AG09309 (cell line): ENCODE measurements around the gene PIP5KL1.

Experiments used
- DNase-seq: peaks from one replicate; pipeline ENCODE4 v3.0.0-alpha.2; 2010; ENCODE audit warnings: low read depth
- H3K4me3 ChIP-seq: 2 replicates; pipeline ENCODE4 v1.5.1; 2011; ENCODE audit warnings: mild to moderate bottlenecking, low read depth, low read length, moderate library complexity; ENCODE audit not compliant: control insufficient read depth
- TF ChIP-seq, protein P1 (sequence below): IDR thresholded peaks from 2 replicates; pipeline ENCODE4 v1.5.1; 2011; ENCODE audit warnings: mild to moderate bottlenecking, low read depth, low read length, inconsistent platforms; ENCODE audit not compliant: insufficient read depth, control insufficient read depth; ENCODE audit errors: missing control alignments

Gene PIP5KL1

DNA sequence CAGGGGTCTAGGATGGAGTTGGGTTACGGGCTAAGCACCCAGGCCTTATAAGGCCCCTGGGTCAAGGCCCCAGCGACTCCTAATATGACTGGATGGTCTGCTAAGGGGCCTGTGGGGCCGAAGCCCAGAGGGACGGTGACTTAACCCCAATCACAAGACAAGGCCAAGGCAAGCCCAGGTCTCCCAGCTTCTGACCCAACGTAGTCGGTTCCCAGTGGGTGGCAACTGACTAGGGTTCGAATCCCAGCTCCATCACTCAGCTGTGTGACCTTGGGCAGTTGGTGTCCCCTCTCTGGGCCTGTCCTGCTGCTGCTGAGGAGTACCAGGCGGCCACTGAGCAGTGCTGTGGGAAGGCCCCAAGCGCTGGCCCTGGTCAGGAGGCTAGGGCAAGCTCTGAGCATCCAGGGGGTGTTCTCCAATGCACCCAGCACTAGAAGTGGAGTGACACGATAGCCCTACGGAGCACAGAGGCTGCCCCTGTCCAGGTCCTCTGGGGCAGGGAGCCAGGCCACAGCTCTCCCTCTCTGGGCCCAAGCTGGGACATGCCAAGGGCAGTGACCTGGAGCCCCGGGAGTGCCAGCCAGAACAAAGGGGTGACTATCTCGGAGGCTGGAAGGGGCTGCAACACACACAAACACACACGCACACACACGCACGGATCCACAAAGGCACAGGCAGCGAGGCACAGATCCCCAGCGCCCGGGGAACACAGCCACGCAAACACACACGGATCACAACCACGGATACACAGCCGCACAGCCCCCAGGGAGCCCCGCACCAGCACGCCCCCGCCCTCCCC is 53.6 kb downstream of the PIP5KL1 start:
- DNase-seq = no peak
- peak overlapping the region; percentile 59 for H3K4me3 ChIP-seq

DNA sequence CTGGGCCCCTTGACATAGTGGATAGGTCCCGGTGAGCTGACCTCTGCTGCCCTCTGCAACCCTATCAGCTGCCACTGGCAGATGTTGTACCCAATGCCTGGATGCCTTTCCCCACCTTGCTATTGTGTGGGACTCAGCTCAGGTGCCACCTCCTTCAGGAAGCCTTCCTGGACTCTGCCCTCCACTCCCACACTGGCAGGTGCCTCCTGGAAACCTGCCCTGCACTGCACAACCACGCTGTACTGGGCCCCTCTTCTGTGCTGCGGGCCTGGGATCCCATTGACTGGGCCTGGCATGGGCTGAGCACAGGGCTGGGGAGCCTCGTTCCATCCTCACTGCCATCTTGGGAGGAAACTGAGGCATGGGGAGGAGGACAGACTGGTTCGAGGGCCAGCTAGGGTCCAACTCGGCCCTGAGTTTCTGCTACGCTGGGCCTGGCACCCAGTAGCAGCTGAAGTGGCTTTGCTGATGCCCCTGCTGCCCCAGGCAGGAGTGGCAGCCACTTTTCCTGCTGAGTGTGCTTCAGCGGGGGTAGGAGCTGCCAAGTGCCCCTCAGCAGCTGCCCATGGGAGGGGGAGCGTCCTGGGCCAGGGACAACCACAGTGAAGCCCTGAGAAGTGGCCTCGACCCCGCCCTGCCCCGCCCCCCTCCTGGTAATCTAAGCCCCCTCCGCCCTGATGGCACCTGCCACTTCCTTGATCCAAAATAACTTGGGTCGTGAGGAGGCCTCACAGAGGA is 54.4 kb downstream of the PIP5KL1 start:
- DNase-seq = no peak
- peak overlapping the region; percentile 59 for H3K4me3 ChIP-seq
- TF ChIP-seq, protein P1, sequence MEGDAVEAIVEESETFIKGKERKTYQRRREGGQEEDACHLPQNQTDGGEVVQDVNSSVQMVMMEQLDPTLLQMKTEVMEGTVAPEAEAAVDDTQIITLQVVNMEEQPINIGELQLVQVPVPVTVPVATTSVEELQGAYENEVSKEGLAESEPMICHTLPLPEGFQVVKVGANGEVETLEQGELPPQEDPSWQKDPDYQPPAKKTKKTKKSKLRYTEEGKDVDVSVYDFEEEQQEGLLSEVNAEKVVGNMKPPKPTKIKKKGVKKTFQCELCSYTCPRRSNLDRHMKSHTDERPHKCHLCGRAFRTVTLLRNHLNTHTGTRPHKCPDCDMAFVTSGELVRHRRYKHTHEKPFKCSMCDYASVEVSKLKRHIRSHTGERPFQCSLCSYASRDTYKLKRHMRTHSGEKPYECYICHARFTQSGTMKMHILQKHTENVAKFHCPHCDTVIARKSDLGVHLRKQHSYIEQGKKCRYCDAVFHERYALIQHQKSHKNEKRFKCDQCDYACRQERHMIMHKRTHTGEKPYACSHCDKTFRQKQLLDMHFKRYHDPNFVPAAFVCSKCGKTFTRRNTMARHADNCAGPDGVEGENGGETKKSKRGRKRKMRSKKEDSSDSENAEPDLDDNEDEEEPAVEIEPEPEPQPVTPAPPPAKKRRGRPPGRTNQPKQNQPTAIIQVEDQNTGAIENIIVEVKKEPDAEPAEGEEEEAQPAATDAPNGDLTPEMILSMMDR = no peak

More for the DNA sequence above, 53.6 kb downstream of the PIP5KL1 start:
- TF ChIP-seq, protein P1 = no peak

DNA sequence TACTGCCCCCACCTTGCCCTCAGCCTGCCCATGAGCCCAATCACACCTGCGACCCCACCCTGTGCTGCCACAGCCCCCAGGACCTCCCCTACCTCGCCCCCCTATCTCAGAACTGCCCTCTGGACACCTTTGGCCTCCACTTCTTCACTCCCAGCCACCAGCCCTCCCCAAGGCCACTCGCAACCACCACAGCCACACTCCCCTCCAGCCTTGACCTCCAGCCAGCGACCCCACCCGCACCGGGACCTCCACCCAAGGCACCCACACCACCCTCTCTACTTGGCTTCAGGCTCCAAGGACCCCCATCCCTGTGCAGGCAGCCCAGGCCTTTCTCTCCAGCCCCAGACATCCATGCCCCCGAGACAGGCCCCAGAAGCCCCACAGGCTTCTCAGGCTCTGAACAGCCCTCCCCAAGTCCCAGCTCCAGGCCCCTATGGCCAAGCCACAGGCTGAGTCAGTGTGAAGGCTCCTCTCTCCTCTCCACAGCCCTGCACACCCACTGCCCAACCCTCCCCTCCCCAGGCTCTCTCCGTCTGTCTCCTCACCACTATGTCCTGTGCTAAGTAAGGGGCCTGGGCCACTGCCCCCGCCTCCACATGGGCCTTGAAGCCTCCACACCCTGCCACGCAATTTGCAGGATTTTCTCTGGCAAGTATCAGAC is 55.1 kb downstream of the PIP5KL1 start:
- H3K4me3 ChIP-seq = peak overlapping the region; percentile 3; the same call in 1 of the 2 replicates
- DNase-seq = no peak
- TF ChIP-seq, protein P1 = no peak

DNA sequence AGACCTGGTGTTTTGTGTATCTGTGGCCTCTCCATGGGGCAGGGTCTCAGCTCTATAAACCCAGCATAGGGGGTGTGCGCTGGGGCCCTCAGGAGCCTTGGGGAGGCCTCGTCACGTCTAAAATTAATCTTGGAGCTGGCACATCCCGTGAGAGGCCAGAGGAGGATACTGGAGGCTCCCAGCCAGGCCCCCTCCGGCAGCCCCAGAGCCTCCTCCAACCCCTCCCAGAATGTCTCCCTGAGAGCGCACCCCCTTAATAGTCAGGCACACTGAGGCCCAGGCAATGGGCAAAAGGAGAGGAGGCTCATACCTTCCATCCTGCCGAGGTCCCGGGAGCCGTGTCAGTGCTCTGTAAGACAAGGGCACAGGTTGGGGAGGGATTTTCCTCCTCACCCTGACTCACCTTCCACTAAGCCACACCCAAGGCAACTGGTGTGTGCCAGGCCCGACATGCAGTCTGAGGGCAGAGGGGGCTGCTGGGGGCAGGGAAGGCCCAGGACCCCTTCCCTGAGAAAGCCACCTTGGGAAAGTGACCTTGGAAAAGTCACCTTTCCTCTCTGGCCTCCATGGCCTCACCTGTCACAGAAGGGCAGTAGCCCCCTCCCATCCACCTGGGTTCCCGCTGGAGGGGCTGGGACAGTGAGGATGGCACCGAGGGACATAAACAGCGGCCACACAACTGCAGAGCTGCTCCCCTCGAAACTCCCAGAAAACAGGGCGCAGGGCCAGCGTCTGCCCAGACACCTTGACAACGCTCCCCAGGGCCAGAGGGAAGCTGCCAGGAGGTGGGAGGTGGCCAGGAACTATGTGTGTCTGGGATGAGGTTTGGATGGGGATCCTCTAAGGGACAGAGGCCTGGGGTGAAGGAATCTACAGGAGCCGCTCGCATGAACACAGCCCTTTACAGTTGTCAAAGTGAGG is 56.0 kb downstream of the PIP5KL1 start:
- TF ChIP-seq, protein P1 = no peak
- DNase-seq = no peak
- H3K4me3 ChIP-seq = no peak overlapping the region

DNA sequence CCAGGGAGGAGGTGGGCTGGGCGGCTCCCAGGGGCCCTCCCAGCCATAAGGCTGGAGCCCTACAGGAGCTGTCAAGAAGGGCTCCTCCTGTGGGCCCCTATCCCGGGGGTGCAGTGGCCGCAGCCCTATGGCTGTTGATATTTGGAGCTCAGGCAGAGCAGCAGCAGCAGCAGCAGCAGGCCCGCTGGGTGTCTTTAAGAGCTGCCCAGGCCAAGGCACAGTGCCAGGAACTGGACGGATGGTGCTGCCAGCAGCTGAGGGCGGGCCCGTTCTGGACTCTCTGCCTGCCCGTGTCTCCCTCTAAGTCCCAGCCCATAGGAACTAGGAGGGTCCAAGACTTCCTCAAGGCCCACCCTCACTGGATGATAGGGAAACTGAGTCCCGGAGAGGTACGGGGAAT is 56.7 kb downstream of the PIP5KL1 start:
- TF ChIP-seq, protein P1 = no peak
- no peak overlapping the region for H3K4me3 ChIP-seq
- no peak for DNase-seq
